ENCODE measurements around the gene ARNT2. TPM values are rescaled to one million over a fixed set of nuclear protein-coding genes. Genes with fewer than 3 reads are reported as not detected.

ARNT2 gene
- total RNA-seq, 2 experiments from 2014 or later = not detected

DNA sequence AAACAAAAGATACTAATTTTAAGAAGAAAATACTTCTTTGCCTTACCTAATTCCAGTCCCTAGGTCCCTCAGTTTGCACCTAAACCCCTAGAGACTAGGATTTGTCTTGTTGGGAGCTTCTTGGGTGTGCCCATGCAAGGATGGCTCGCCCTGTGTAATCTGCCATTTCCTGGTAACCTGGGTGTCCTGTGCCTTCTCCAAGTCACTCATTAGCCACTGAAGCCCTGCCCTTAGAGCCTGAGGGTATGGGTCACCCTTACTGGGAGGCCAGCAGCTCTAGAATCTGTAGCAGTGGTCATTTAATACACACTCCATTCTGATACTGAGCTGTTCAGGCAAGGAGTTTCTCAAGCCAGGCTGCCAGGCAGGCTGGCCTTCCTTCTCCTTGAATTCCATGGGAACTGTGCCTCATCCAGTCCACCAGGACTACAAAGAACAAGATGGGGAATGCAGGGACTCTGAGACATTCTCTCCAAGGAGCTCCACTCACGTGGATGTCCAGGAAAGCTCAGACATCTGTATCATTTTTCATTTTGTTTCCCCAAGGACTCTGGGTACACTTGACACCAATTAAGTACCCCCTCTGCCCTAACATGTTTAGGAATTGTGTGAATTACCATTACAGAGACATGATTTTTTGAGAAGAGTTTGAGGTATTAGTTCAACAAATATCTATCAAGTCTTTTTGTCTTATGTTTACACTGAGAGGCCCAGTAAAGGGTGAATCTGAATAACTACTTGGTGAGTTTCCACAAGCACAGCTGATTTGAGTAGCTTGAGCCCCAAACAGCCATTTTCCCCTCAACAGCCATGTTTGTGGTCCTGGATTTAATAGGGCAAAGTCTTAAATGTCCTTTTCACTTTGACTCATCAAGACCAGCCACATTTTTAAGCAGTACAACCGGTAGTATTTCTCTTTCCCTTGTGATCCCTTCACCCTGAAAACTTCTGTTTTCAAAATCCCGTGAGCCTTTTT, 52.6 kb downstream of the ARNT2 start:
- H2AFZ ChIP-seq (ENCODE audit: low read length) = no peak overlapping the region
- no peaks in the 10 kb centered on the region for H3K4me1 ChIP-seq (ENCODE audit: insufficient read depth, low read length, poor library complexity, severe bottlenecking)
- TF ChIP-seq, protein P1, sequence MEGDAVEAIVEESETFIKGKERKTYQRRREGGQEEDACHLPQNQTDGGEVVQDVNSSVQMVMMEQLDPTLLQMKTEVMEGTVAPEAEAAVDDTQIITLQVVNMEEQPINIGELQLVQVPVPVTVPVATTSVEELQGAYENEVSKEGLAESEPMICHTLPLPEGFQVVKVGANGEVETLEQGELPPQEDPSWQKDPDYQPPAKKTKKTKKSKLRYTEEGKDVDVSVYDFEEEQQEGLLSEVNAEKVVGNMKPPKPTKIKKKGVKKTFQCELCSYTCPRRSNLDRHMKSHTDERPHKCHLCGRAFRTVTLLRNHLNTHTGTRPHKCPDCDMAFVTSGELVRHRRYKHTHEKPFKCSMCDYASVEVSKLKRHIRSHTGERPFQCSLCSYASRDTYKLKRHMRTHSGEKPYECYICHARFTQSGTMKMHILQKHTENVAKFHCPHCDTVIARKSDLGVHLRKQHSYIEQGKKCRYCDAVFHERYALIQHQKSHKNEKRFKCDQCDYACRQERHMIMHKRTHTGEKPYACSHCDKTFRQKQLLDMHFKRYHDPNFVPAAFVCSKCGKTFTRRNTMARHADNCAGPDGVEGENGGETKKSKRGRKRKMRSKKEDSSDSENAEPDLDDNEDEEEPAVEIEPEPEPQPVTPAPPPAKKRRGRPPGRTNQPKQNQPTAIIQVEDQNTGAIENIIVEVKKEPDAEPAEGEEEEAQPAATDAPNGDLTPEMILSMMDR (conservative IDR thresholded peaks at IDR 0.05; ENCODE audit: low read length) = no peak
- no peak for TF ChIP-seq EZH2phosphoT487 (IDR thresholded peaks at IDR 0.05; ENCODE audit: borderline replicate concordance, low read depth, low read length)
- intact Hi-C loops (cut with micrococcal nuclease; ENCODE audit: unreplicated experiment) = loop anchor here (1.0 to 5.0 kb wide), 2 partner anchors 513 to 810 kb away; no protein-coding TSS in a partner anchor
- H4K20me1 ChIP-seq (ENCODE audit: insufficient read depth, low read length) = no peaks in the 10 kb centered on the region
- no peak for DNase-seq (ENCODE audit: low spot score)
- BruUV-seq (replicated peaks) = no TSS peak
- no peaks in the 10 kb centered on the region for H3K36me3 ChIP-seq (ENCODE audit: insufficient read depth, low read length)
- CTCF ChIA-PET (ENCODE audit: unreplicated experiment) = no interaction called here
- H3K9me2 ChIP-seq (ENCODE audit: insufficient read depth, low read length) = no peaks in the 10 kb centered on the region
- POLR2A ChIA-PET = no interaction called here
- no peaks in the 10 kb centered on the region for H3K9me3 ChIP-seq (ENCODE audit: low read length)
- H3K4me3 ChIP-seq (ENCODE audit: low read depth, low read length, poor library complexity, severe bottlenecking) = no peak overlapping the region
- no peak overlapping the region for H3K27ac ChIP-seq (ENCODE audit: low read depth, low read length, poor library complexity, severe bottlenecking)
- no peaks in the 10 kb centered on the region for H3K79me2 ChIP-seq (ENCODE audit: insufficient read depth, low read depth, low read length)
- H3K4me2 ChIP-seq (ENCODE audit: low read length) = no peak overlapping the region

DNA sequence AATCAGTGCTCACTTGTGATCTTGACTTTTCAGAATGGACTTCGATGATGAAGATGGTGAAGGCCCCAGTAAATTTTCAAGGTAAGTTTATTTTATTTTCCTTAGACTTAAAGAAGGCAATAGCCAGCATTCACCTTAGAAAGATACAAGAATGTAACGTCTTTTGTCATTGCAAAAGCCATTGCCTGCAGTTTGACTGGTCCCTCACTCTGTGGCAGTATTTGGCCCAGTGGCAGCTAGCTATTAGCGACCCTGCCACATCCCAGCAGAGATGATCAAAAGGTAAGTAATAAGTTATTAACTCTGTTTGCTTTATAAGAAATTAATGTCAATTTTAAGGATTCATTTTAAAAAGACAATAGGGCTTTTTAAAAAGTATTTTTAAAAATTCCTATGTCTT, 53.7 kb downstream of the ARNT2 start:
- Histone ChIP-seq H2AFZ (ENCODE audit: low read length) (no peak overlapping the region), H3K9me2 (ENCODE audit: insufficient read depth, low read length) (no peaks in the 10 kb centered on the region), H3K4me3 (ENCODE audit: low read depth, low read length, poor library complexity, severe bottlenecking) (no peak overlapping the region), H4K20me1 (ENCODE audit: insufficient read depth, low read length) (no peaks in the 10 kb centered on the region), H3K9me3 (ENCODE audit: low read length) (no peaks in the 10 kb centered on the region), H3K4me2 (ENCODE audit: low read length) (no peak overlapping the region), H3K4me1 (ENCODE audit: insufficient read depth, low read length, poor library complexity, severe bottlenecking) (no peaks in the 10 kb centered on the region), H3K36me3 (ENCODE audit: insufficient read depth, low read length) (no peaks in the 10 kb centered on the region), H3K27ac (ENCODE audit: low read depth, low read length, poor library complexity, severe bottlenecking) (no peak overlapping the region), H3K79me2 (ENCODE audit: insufficient read depth, low read depth, low read length) (no peaks in the 10 kb centered on the region)
- ChIA-PET POLR2A (no interaction called here), CTCF (ENCODE audit: unreplicated experiment) (no interaction called here)
- DNase-seq (ENCODE audit: low spot score) = no peak
- no peak for TF ChIP-seq EZH2phosphoT487 (IDR thresholded peaks at IDR 0.05; ENCODE audit: borderline replicate concordance, low read depth, low read length)
- TF ChIP-seq, protein P1 (conservative IDR thresholded peaks at IDR 0.05; ENCODE audit: low read length) = no peak
- intact Hi-C loops (cut with micrococcal nuclease; ENCODE audit: unreplicated experiment) = loop anchor here (5.0 kb wide), 1 partner anchor 809 kb away; no protein-coding TSS in a partner anchor
- no TSS peak for BruUV-seq (replicated peaks)

DNA sequence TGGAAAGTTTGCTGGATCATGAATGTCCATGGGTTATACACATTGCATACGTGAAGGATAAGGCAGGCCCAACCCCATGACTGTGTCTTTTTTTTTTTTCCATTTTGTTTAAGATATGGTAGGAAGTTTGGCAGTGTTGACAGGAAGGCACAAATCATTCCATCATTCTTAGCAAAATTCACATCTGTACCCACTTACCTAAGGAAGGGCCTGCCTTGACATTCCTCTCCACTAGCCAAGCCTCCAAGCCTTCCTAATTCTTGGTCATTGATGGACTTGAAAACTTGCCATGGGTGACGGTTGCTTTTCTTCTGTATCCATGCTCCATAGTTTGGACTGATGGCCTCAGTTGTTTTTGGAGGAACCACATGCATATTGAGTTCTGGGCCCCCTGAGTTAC, 54.4 kb downstream of the ARNT2 start:
- no peak for TF ChIP-seq EZH2phosphoT487 (IDR thresholded peaks at IDR 0.05; ENCODE audit: borderline replicate concordance, low read depth, low read length)
- TF ChIP-seq, protein P1 (conservative IDR thresholded peaks at IDR 0.05; ENCODE audit: low read length) = no peak
- H3K36me3 ChIP-seq (ENCODE audit: insufficient read depth, low read length) = no peaks in the 10 kb centered on the region
- DNase-seq (ENCODE audit: low spot score) = no peak
- no peaks in the 10 kb centered on the region for H3K9me3 ChIP-seq (ENCODE audit: low read length)
- intact Hi-C loops (cut with micrococcal nuclease; ENCODE audit: unreplicated experiment) = loop anchor here (5.0 kb wide), 1 partner anchor 809 kb away; no protein-coding TSS in a partner anchor
- no peak overlapping the region for H3K4me3 ChIP-seq (ENCODE audit: low read depth, low read length, poor library complexity, severe bottlenecking)
- H4K20me1 ChIP-seq (ENCODE audit: insufficient read depth, low read length) = no peaks in the 10 kb centered on the region
- BruUV-seq (replicated peaks) = no TSS peak
- no peak overlapping the region for H3K4me2 ChIP-seq (ENCODE audit: low read length)
- no peaks in the 10 kb centered on the region for H3K9me2 ChIP-seq (ENCODE audit: insufficient read depth, low read length)
- CTCF ChIA-PET (ENCODE audit: unreplicated experiment) = no interaction called here
- no peaks in the 10 kb centered on the region for H3K4me1 ChIP-seq (ENCODE audit: insufficient read depth, low read length, poor library complexity, severe bottlenecking)
- no peaks in the 10 kb centered on the region for H3K79me2 ChIP-seq (ENCODE audit: insufficient read depth, low read depth, low read length)
- H2AFZ ChIP-seq (ENCODE audit: low read length) = no peak overlapping the region
- H3K27ac ChIP-seq (ENCODE audit: low read depth, low read length, poor library complexity, severe bottlenecking) = no peak overlapping the region
- POLR2A ChIA-PET = no interaction called here

Measured in OCI-LY7 (cell line).